Common myeloid progenitor, CD34-positive (primary cell): ENCODE data around the gene SYNE2.

Experiments
- CTCF ChIA-PET: fragments of 350-600 bp; sonication (Branson Sonifier 250); formaldehyde crosslinking; loops from one replicate; lab custom pipeline; 2021; ENCODE audit warnings: antibody characterized with exemption; lab: Charles Lee
- POLR2A ChIA-PET: fragments of 350-600 bp; sonication (Branson Sonifier 250); formaldehyde crosslinking; loops from one replicate; lab custom pipeline; 2021; ENCODE audit warnings: antibody characterized with exemption; lab: Charles Lee
- DNase-seq, 3 donors: peaks; one replicate each; pipeline versions ENCODE4 v3.0.0 to v3.0.0-alpha.2; 2013
- H3K27ac ChIP-seq, 2 experiments: 1 replicate in 1 of 2; 2 replicates in 1 of 2; pipeline ENCODE4 v1.7.0; 2013; ENCODE audit warnings: inconsistent platforms in 2 of 2, low read length in 2 of 2, mild to moderate bottlenecking in 2 of 2, low read depth in 1 of 2, moderate library complexity in 1 of 2; ENCODE audit not compliant: severe bottlenecking in 2 of 2, insufficient read depth in 1 of 2, poor library complexity in 1 of 2
- H3K27me3 ChIP-seq, 5 experiments: replicated peaks in 2 of 5; 1 replicate in 3 of 5; 2 replicates in 2 of 5; pipeline versions ENCODE4 v1.6.1 to v1.7.0; 2013; ENCODE audit warnings: low read length in 4 of 5, mild to moderate bottlenecking in 2 of 5, moderate library complexity in 2 of 5, inconsistent platforms in 1 of 5; ENCODE audit not compliant: insufficient read depth in 5 of 5, control insufficient read depth in 4 of 5
- H3K36me3 ChIP-seq, 4 experiments: 1 replicate in 2 of 4; 2 replicates in 2 of 4; pipeline versions ENCODE4 v1.6.1 to v1.7.0; 2013; ENCODE audit warnings: low read length in 3 of 4, control low read depth in 1 of 4, mild to moderate bottlenecking in 1 of 4; ENCODE audit not compliant: control insufficient read depth in 4 of 4, insufficient read depth in 4 of 4
- H3K4me1 ChIP-seq, 4 experiments: 1 replicate in 3 of 4; 2 replicates in 1 of 4; pipeline versions ENCODE4 v1.6.1 to v1.7.1; 2013; ENCODE audit warnings: low read length in 3 of 4, mild to moderate bottlenecking in 3 of 4, control low read depth in 1 of 4, inconsistent platforms in 1 of 4, moderate library complexity in 1 of 4; ENCODE audit not compliant: control insufficient read depth in 4 of 4, insufficient read depth in 4 of 4; ENCODE audit errors: control extremely low read depth in 1 of 4
- H3K4me3 ChIP-seq, 7 experiments: 1 replicate in 4 of 7; 2 replicates in 3 of 7; pipeline versions ENCODE4 v1.5.1 to v1.7.0; 2013; ENCODE audit warnings: mild to moderate bottlenecking in 7 of 7, low read length in 6 of 7, moderate library complexity in 6 of 7, inconsistent platforms in 2 of 7, low read depth in 2 of 7, control low read depth in 1 of 7; ENCODE audit not compliant: insufficient read depth in 4 of 7, control insufficient read depth in 1 of 7; ENCODE audit errors: extremely low read depth in 1 of 7
- H3K9me3 ChIP-seq, 5 experiments: 1 replicate in 4 of 5; 2 replicates in 1 of 5; pipeline versions ENCODE4 v1.6.1 to v1.7.1; 2013; ENCODE audit warnings: low read length in 4 of 5, mild to moderate bottlenecking in 2 of 5, inconsistent platforms in 1 of 5, low read depth in 1 of 5, moderate library complexity in 1 of 5; ENCODE audit not compliant: control insufficient read depth in 4 of 5, insufficient read depth in 2 of 5; ENCODE audit errors: control extremely low read depth in 1 of 5
- WGBS: methylation state at CpG from one replicate; pipeline ENCODE4 v1.1.5; 2013; ENCODE audit not compliant: insufficient coverage; 5-methylcytosine and 5-hydroxymethylcytosine counted together

SYNE2 gene

GRCh38 chr14:63992858-63993257 is 140.1 kb downstream of the SYNE2 start:
- no peak overlapping the region for H3K27ac ChIP-seq
- H3K4me3 ChIP-seq = no peak overlapping the region
- ChIA-PET POLR2A (no interaction called here), CTCF (interaction anchor here (0.7 to 1.7 kb wide), 2 partner anchors 11 to 75 kb away, joined by 3 to 5 read pairs; no protein-coding TSS in a partner anchor)
- DNase-seq = no peak
- WGBS = 100% methylated on average over 2 of the region's 6 CpGs
- H3K9me3 ChIP-seq = no peaks in the 10 kb centered on the region
- no peaks in the 10 kb centered on the region for H3K27me3 ChIP-seq
- no peaks in the 10 kb centered on the region for H3K36me3 ChIP-seq
- peaks cover 0 to 3% (median 0%) of the 10 kb centered on the region in 4 experiments for H3K4me1 ChIP-seq

DNA sequence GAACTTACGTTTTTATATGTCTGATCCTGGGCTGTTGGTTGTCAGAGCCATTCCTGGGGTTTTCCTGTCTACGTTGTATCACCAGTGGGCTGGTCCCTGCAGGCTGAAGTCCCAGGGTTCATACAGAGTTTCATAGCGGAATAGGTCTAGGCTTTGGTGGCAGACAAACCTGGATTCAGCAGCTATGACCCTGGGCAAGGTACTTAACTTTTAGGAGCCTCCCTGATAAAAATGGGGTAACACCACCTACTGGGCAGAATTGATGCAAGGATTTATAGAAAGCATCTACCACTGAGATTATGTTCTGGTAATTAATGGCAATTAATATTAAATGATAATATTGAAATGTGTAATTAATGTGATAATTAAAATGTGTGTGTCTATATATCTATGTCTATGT is 141.2 kb downstream of the SYNE2 start:
- WGBS = 100% methylated on average over 1 of the region's 3 CpGs
- DNase-seq = peak; percentile 2 to 15 (median 9)
- Histone ChIP-seq H3K9me3 (no peaks in the 10 kb centered on the region), H3K4me1 (peaks cover 0 to 3% (median 0%) of the 10 kb centered on the region in 4 experiments), H3K4me3 (no peak overlapping the region), H3K36me3 (no peaks in the 10 kb centered on the region), H3K27ac (no peak overlapping the region), H3K27me3 (no peaks in the 10 kb centered on the region)
- POLR2A ChIA-PET = no interaction called here
- CTCF ChIA-PET = interaction anchor here (0.8 kb wide), 1 partner anchor 36 kb away, joined by 3 read pairs; no protein-coding TSS in a partner anchor

DNA sequence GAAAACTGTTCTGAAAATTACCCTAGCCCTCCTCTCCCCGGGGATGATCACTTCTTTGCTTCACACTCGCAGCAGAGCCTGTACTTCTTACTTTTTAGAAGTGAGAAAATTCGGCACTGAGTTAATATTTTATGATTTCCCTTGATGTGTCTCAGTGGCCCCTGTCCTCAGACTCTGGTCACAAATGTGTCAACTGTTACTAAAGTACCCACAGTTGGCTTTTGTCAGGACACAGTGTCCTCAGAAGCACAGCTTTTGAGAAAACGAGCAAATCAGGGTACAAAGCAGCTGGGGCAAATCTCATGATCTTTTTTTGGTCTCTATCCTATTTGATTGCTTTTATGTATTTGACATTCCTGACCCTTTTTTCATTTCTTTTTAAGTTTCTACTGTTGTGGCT is 142.5 kb downstream of the SYNE2 start:
- WGBS = 100% methylated on average over 1 of the region's 4 CpGs
- ChIA-PET CTCF (interaction anchor here (0.7 to 1.0 kb wide), 2 partner anchors 15 to 16 kb away, joined by 3 read pairs; no protein-coding TSS in a partner anchor), POLR2A (no interaction called here)
- DNase-seq = no peak
- Histone ChIP-seq H3K4me1 (peaks cover 0 to 3% (median 0%) of the 10 kb centered on the region in 4 experiments), H3K27ac (no peak overlapping the region), H3K4me3 (no peak overlapping the region), H3K9me3 (no peaks in the 10 kb centered on the region), H3K27me3 (no peaks in the 10 kb centered on the region), H3K36me3 (no peaks in the 10 kb centered on the region)

- peaks cover 0 to 3% (median 0%) of the 10 kb centered on the region in 4 experiments for H3K4me1 ChIP-seq
- no peak overlapping the region for H3K4me3 ChIP-seq
- CTCF ChIA-PET = interaction anchor here (1.0 kb wide), 1 partner anchor 15 kb away, joined by 3 read pairs; no protein-coding TSS in a partner anchor
- 90% methylated on average over 4 of the region's 4 CpGs for WGBS
- POLR2A ChIA-PET = no interaction called here
- no peak for DNase-seq
- H3K9me3 ChIP-seq = peaks cover 0 to 2% (median 0%) of the 10 kb centered on the region in 5 experiments
- no peaks in the 10 kb centered on the region for H3K36me3 ChIP-seq
- no peak overlapping the region for H3K27ac ChIP-seq
- no peaks in the 10 kb centered on the region for H3K27me3 ChIP-seq
These were observed 143.2 kb downstream of the SYNE2 start for GRCh38 chr14:63996016-63996415.

- H3K9me3 ChIP-seq = peaks cover 0 to 2% (median 0%) of the 10 kb centered on the region in 5 experiments
- no peaks in the 10 kb centered on the region for H3K36me3 ChIP-seq
- CTCF ChIA-PET = no interaction called here
- H3K27ac ChIP-seq = no peak overlapping the region
- no peak overlapping the region for H3K4me3 ChIP-seq
- H3K4me1 ChIP-seq = peaks cover 0 to 2% (median 0%) of the 10 kb centered on the region in 4 experiments
- 100% methylated on average over 8 of the region's 10 CpGs for WGBS
- H3K27me3 ChIP-seq = no peaks in the 10 kb centered on the region
- DNase-seq = no peak
- POLR2A ChIA-PET = interaction anchor here (0.6 kb wide), 1 partner anchor 698 kb away, joined by 3 read pairs; no protein-coding TSS in a partner anchor
These were observed 143.9 kb downstream of the SYNE2 start for GRCh38 chr14:63996625-63997220.

GRCh38 chr14:64000749-64001148 is 147.9 kb downstream of the SYNE2 start:
- no peaks in the 10 kb centered on the region for H3K4me1 ChIP-seq
- no peaks in the 10 kb centered on the region for H3K27me3 ChIP-seq
- POLR2A ChIA-PET = no interaction called here
- H3K27ac ChIP-seq = no peak overlapping the region
- no peak overlapping the region for H3K4me3 ChIP-seq
- CTCF ChIA-PET = no interaction called here
- H3K36me3 ChIP-seq = no peaks in the 10 kb centered on the region
- WGBS = no CpG with 5 or more reads among the region's 1 CpG
- DNase-seq = no peak
- H3K9me3 ChIP-seq = peaks cover 0 to 2% (median 0%) of the 10 kb centered on the region in 5 experiments

DNA sequence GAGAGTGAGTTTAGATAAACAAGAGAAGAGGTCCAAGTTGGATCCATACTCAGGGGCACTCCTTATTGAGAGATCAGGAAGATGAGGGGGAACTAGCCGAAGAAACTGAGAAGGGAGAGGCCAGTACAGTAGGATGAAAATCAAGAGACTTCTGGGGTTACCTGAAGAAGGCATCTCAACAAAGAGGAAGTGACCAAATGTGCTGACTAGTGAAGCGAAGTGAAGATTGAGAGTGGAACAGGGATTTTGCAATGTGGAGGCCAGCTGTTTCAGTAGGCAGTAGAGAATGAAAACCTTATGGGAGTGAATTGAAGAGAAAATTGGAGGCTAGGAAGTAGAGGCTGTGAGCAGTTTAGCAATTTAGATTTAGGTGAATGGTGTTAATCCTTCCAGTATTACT is 153.0 kb downstream of the SYNE2 start:
- DNase-seq = peak in 2 of 3 donors; percentile 1 to 11
- Histone ChIP-seq H3K27me3 (no peaks in the 10 kb centered on the region), H3K27ac (no peak overlapping the region), H3K4me1 (no peaks in the 10 kb centered on the region), H3K36me3 (no peaks in the 10 kb centered on the region), H3K4me3 (no peak overlapping the region), H3K9me3 (no peaks in the 10 kb centered on the region)
- 91% methylated on average over 2 of the region's 2 CpGs for WGBS
- ChIA-PET POLR2A (interaction anchor here (0.5 kb wide), 1 partner anchor 413 kb away, joined by 5 read pairs; no protein-coding TSS in a partner anchor), CTCF (interaction anchor here (1.1 kb wide), 1 partner anchor 298 kb away, joined by 3 read pairs; no protein-coding TSS in a partner anchor)
